Stimulated activated CD4-positive, alpha-beta T cell treated with anti-CD3 and anti-CD28 coated beads, Interleukin-12 subunit alpha, Interleukin-12 subunit beta, amount 100 ng/mL, for 48 hours (primary cell): Measurements from ENCODE around the gene INCA1.

Experiments
- DNase-seq, 3 donors: peaks; one replicate each; pipeline ENCODE4 v3.0.0-alpha.2; 2020; ENCODE audit warnings: low read depth in 2 of 3, low spot score in 1 of 3

The INCA1 gene

DNA sequence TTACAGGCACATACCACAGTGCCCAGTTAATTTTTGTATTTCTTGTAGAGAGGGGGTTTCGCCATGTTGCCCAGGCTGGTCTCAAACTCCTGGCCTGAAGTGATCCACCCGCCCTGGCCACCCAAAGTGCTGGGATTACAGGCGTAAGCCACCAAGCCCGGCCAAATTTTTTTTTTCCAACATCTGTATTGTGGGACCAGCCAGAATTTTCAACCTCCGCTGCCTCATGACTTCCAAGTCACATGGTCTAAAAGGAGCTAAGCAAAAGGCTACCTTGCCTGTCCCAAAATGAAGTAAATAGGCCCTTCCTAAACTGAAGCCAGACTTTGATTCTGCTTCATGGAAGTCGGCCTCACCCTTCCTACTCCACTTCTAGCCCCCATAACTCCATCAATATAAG is 25.5 kb downstream of the INCA1 start:
- no peak for DNase-seq

- DNase-seq: no peak
Measured at GRCh38 chr17:4970273-4970672, 27.0 kb downstream of the INCA1 start.

DNA sequence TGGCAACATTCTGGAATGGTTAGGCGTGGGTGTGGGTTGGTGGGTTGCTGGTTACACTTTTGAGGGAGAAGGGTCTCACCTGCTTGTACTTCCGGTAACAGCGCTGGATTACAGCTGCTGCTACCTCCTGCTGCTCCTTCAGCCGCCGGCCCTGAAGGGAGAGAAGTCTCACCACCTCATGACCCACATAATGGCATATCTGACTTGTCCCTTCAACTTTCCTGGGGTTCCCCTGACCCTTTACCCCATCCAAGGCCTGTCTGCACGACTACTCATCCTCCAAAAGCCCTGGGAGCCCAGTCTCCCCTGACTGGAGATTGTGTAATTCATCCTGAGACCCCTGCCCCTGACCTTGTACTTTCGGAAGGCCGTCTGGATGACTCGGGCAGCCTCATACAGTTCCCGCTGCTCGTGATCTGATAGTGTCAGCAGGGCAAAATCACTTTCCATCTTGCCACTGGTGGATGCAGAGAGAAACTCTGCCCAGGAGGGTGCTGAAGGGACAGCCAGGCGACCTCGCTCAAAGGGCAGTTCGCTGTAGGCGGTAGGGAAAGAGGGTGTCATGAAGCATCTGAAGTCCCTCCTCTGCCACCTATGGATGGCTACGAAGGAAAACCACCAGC is 27.7 kb downstream of the INCA1 start:
- DNase-seq: peak in 2 of 3 donors; percentile 28 to 42

- peak; percentile 43 to 67 (median 45) for DNase-seq
Measured at GRCh38 chr17:4969047-4969550, 28.2 kb downstream of the INCA1 start.

GRCh38 chr17:4968486-4969046 is 28.8 kb downstream of the INCA1 start:
- DNase-seq: peak in 1 of 3 donors; percentile 26

DNA sequence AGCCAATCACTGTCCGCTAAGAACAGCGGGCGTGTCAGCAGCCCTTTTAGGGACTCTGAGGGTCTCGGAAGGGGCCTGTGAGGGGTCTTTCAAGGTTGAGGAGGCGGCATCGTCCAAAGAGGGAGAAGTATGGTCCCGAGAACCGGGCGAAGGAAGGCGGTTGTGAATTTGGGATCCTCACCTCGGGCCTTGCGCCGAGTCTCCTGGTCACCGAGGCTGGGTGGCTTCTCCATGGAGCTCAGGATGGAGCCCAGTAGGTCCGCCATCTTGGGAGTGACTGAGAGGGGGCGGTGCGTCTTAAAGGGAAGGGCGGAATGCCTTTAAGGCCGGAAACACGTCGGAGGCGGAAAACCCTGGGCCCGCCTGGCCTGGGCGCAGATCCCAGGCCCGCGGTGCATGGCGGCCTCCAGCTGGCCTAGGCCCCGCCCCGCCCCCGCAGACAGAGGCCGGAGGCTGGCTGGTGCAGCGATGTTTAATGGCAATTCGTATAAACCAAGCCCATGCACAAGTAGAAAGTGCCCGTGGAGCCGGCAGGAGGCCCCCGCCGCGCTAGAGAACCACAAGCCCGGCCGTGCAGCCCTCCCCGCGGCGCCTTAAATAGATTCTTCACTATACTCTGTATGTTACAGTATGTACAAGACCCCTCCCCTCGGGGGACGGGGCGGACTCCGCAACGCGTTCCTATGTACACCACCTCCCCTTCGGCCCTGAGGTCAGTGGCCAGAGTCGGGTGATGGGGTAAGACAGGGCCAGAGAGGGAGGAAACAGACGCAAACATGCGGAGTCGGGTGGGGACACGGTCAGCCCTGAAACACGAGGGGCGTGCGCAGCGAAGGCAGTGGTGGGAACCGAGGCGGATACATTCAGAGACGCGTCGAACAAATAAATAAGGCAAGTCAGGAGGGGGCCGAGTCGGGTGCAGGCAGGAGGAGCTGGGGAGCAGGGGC is 29.5 kb downstream of the INCA1 start, which contains the start of gene SPAG7:
SPAG7 (minus strand) TSS at position 279 of the 947 bp plus-strand sequence; CDS start at position 266, 13 bp downstream.
- peak; percentile 90 to 95 (median 91) for DNase-seq

DNA sequence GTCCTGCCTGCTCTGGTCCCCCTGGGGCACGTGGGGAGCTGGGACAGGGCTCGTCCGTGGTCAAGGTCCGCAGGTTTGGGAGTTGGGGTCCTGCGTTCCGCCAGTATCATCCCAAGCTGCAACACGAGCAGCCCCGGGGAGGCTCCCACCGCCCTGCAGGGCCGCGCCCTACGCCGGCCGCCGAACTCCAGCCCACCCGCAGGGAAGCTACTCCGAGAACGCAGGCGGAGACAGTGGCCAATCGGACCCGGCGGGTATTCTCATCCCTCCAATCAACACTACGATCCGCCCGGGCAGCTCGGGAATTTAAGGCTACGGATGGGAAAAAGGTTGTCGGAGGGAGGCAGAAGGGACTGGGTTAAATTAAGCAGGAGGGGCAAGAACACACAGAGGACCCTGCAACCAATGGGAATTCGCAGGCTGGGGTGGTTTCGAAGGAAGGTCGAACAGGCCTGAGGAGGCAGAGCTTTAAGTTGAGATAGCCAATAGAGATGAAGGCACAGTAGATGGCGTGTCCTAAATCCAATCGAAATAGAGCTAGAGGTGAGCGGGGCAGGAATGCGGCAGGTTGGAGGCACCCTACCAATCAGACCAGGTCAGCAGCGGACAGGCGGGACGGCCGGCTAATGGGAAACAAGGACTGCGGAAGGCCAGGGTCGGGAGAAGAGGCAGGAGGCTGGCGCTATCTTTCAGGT is 30.3 kb downstream of the INCA1 start:
- DNase-seq: peak; percentile 88 to 93 (median 91)

GRCh38 chr17:4965311-4965986 is 31.9 kb downstream of the INCA1 start:
- DNase-seq: no peak

- no peak for DNase-seq
Measured at GRCh38 chr17:4960279-4960922, 36.9 kb downstream of the INCA1 start.

DNA sequence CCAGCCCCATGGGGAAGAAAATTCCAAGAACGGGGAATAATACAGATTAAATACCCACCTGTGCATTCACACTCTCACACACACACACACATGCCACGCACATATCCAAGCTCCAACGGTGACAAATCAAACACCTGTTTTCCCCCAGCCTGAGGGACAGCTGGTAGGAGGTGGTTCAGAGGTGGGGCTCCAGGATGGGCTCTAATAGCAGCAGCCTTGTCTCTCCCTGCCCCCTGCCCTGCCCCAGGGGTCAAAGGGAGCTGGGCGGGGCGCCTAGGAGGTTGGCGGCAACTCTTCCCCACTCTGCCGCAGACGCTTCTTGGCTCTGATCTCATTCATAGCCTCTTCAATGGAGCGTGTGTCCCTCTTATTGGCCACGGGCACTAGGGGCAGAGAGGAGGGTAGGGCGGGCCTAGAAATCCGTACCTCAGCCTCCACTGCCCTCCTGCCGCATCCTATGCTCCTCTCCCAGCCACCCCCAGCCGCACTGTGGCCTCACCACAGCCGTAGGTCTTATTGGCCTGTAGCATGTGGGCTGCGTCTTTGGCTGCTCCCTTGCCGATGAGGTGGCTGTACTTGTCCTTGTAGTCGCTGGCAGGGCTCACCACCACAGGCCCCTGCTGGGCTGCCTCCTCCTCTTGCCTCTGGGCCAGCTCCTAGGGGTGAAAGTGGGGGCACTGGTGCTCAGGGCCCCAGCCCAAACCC is 37.9 kb downstream of the INCA1 start:
- DNase-seq: no peak

DNA sequence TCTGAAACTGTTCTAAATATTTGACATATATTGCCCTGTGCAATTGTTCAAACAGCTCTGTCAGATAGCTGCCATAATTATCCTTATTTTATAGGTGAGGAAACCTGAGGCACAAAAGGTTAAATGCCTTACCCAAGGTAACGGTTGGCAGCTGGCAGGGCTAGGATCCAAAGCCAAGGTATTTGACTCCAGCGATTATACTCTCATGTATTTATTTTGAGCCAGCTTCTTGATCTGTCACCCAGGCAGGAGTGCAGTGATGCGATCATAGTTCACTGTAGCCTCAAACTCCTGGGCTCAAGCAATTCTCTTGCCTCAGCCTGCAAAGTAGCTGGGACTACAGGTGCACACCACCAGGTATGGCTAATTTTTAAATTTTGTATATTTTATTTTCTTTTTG is 39.2 kb downstream of the INCA1 start:
- DNase-seq: no peak

GRCh38 chr17:4956493-4957061 is 40.7 kb downstream of the INCA1 start:
- no peak for DNase-seq

- DNase-seq: no peak
Measured at GRCh38 chr17:4955091-4955490, 42.2 kb downstream of the INCA1 start.

DNA sequence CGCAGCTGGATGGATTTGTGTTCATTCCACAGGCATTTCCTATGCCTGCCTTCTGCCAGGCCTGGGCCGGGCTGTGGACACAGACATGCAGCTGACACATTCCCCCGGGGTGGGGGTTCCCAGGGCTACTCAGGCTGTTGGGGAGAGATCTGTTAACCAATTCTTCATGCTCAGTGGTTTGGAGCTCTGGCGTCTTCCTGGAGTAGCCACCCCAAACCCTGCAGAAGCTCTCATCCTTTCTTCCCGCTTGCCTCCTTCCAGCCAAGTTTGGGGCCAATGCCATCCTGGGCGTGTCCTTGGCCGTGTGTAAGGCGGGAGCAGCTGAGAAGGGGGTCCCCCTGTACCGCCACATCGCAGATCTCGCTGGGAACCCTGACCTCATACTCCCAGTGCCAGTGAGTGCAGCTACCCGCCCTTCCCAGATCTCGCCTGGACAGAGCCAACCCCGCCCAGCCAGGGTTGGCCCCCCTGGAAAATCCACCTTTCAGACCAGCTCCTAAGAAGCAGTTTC is 43.8 kb downstream of the INCA1 start:
- DNase-seq: no peak

- no peak for DNase-seq
Measured at GRCh38 chr17:4951486-4951885, 45.8 kb downstream of the INCA1 start.

DNA sequence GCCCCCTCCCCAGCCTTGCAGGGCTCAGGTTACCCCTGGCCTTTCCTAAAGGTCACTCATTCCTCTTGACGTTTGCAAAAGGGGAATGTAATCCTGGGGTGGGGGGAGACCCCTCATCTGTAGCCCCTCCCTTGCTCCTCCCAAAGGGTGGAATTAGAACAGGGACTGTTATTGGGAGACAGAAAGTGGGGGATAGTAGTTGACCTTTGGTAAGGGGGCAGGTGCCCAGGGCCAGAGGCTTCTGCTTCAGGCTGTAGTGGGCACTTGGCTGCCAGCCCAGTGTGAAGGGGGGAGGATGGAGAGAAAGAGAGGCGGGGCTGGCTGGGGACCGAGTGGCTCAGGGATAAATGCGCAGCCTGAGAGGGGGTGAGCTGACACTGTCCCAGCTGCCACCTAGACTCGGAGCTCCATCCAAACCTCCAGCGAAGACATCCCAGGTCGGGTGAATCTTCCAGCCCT is 46.5 kb downstream of the INCA1 start, which contains the start of gene ENO3:
ENO3 (plus strand) TSS at position 374 of the 459 bp plus-strand sequence. CDS start 711 bp downstream, outside the sequence.
- no peak for DNase-seq

DNA sequence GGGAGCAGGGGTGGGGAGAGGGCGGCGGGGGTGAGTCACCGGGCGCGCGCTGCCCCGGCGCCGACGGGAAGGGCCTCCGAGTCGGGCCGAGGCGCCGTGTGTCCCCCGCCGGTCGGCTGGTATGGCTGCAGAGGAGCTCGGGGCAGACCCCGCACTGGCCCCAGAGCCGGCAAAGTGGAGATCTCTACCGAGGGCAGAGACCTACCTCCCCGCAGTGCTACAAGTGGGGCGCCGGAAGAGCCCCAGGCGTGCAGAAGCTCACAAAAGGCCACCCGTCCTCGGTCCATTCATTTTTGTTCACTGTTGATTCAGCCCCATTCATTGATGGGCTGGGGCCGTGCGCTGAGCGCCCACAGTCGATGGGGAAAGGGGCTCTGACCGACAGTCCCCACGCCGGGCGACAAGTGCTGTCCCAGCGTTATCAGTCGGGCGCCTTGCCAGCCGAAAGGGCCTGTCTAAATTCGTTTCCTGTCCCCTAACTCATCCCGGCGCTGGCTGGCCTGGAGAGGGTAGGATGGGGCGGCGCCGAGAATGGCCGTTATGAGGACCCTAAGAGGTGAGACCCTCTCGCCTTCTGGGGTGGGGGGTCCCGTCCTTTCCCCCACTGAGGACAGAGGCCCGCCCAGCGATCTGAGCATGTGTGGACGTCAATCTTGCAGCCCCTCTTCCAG is 47.1 kb downstream of the INCA1 start:
- DNase-seq: peak in 1 of 3 donors; percentile 17
